Panc1 (cell line): ENCODE results near the gene MPPED1.

Experiments used
- CTCF ChIP-seq: fragments of 450-650 bp; IDR thresholded peaks from 2 replicates; pipeline ENCODE4 v1.5.1; 2017; ENCODE audit warnings: mild to moderate bottlenecking
- SIN3A ChIP-seq: IDR thresholded peaks from 2 replicates; pipeline ENCODE4 v1.6.1; 2012; ENCODE audit warnings: low read depth, mild to moderate bottlenecking, low read length, moderate library complexity, borderline replicate concordance; ENCODE audit not compliant: insufficient read depth

DNA sequence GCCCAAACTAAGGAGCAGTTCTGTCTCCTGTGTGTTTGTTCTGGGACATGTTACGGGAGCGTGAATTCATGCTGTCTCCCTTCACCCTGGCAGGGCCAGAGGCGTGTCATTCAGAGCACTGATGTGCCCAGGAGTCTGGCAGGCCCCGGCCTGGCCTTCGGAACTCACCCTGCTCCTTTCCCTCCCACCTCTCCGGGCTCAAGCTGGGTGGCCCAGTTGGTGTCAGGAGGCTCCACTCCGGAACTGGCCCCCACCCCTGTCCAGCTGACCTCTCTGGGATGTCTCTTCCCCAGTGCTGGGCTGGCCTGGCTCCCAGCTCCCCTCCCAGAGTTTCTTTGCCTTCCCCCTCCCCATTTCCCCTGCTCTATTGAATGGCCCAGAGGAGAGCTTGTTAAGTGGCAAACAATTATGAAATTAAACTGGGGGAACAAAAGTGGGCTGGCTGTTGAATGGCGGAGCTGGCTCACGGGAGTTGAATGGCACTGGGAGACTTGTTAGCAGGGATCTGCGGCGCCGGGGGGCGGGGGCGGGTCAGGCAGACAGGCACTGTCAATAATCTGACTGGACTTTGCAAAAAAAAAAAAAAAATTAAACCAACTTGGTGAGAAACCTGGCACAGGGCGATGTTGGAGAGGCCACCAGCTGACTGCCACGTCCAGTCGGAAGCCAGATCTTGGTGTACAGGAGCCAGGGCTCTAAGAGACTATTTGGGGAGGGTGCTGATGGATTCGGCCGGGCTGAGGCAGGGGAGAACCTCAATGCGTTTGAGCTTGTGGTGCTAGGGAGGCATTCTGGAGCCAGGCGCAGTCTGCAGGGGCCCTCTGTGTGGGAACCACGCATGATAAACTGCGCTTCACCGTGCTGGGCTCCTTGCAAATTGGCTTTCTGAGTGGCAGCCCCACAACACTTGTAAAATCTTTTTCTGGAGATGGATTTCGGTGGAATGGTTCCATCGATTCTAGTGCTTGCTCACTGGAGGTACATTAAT lies 1.3 kb downstream of the MPPED1 start:
- TF ChIP-seq CTCF (no peak), SIN3A (no peak)
